Vagina (tissue), 2 donors: ENCODE measurements around the gene PCNA. TPM values are rescaled to one million over a fixed set of nuclear protein-coding genes. Genes with fewer than 3 reads are reported as not detected.

Experiments used
- DNase-seq, 2 donors: peaks; one replicate each; pipeline ENCODE4 v3.0.0-alpha.2; 2017; ENCODE audit errors: extremely low spot score in 2 of 2
- H3K27ac ChIP-seq: fragments of 200-600 bp; sonication (generic); one replicate; pipeline ENCODE4 v1.5.1; 2019
- H3K27me3 ChIP-seq: fragments of 200-600 bp; sonication (generic); one replicate; pipeline ENCODE4 v1.5.1; 2019
- H3K36me3 ChIP-seq, 2 donors: fragments of 200-600 bp; sonication (generic); one replicate each; pipeline ENCODE4 v1.5.1; 2017 to 2019
- H3K4me1 ChIP-seq: fragments of 200-600 bp; sonication (generic); one replicate; pipeline ENCODE4 v1.5.1; 2019
- H3K4me3 ChIP-seq, 2 donors: fragments of 200-600 bp; sonication (generic); 1 replicate in 1 of 2; 2 replicates in 1 of 2; pipeline ENCODE4 v1.5.1; 2016 to 2019
- H3K9me3 ChIP-seq: fragments of 200-600 bp; sonication (generic); one replicate; pipeline ENCODE4 v1.5.1; 2019
- POLR2A ChIP-seq, 2 donors: fragments of 450-650 bp; IDR thresholded peaks; one replicate each; pipeline ENCODE4 v1.6.1; 2017; ENCODE audit warnings: antibody characterized with exemption in 2 of 2, mild to moderate bottlenecking in 2 of 2, moderate library complexity in 2 of 2
- POLR2AphosphoS5 ChIP-seq, 2 donors: sonication (generic); formaldehyde crosslinking; IDR thresholded peaks; one replicate each; pipeline ENCODE4 v1.9.0; 2017; ENCODE audit warnings: antibody characterized with exemption in 2 of 2, mild to moderate bottlenecking in 2 of 2, low read depth in 1 of 2; ENCODE audit not compliant: insufficient read depth in 1 of 2
- intact Hi-C: fragments of 100-400 bp; cut with DNase I; formaldehyde crosslinking; loops from one replicate; pipeline ENCODE4 v1.15.1; 2023
- total RNA-seq: library from RNA; depleted of rRNA; stranded (reverse); fragments of >200 nt; gene quantifications from one replicate; pipeline ENCODE4 v1.2.3, GENCODE V29; 2016
- TF ChIP-seq, protein P1 (sequence below), 3 experiments: fragments of 450-650 bp in 2 of 3; fragments of 200-600 bp in 1 of 3; sonication (generic) in 1 of 3; IDR thresholded peaks; one replicate each; pipeline ENCODE4 v1.5.1; 2017 to 2019; ENCODE audit warnings: antibody characterized with exemption in 3 of 3, mild to moderate bottlenecking in 2 of 3, moderate library complexity in 2 of 3

PCNA gene
- total RNA-seq, 1 donor from 2014 or later: 42.2 TPM

DNA sequence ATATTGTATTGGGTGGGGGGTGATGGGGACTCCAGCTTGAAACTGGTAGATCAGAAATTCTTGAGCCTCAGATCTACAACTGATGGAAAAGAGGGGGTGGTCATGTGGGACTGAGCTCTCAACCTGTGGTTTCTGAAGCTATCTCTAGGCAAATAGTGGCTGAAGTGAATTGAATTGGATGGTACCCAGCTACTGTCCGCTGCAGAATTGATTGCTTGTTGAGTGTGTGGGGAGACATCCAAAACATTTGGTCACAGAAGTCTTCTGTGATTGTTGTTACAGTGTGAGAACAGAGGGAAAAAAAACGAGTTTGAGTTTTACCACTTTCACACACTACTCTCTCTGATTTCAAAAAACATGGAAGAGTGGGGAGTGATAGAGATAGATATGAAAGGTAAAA lies 21.9 kb upstream of the PCNA start:
- intact Hi-C loops: no loop called here
- TF ChIP-seq, protein P1, sequence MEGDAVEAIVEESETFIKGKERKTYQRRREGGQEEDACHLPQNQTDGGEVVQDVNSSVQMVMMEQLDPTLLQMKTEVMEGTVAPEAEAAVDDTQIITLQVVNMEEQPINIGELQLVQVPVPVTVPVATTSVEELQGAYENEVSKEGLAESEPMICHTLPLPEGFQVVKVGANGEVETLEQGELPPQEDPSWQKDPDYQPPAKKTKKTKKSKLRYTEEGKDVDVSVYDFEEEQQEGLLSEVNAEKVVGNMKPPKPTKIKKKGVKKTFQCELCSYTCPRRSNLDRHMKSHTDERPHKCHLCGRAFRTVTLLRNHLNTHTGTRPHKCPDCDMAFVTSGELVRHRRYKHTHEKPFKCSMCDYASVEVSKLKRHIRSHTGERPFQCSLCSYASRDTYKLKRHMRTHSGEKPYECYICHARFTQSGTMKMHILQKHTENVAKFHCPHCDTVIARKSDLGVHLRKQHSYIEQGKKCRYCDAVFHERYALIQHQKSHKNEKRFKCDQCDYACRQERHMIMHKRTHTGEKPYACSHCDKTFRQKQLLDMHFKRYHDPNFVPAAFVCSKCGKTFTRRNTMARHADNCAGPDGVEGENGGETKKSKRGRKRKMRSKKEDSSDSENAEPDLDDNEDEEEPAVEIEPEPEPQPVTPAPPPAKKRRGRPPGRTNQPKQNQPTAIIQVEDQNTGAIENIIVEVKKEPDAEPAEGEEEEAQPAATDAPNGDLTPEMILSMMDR (IDR thresholded peaks at IDR 0.05): no peak
- no peak for TF ChIP-seq POLR2AphosphoS5 (IDR thresholded peaks at IDR 0.05; ENCODE audit: insufficient read depth in 1 of 2, low read depth in 1 of 2)
- TF ChIP-seq POLR2A (IDR thresholded peaks at IDR 0.05): no peak
- Histone ChIP-seq H3K27ac (no peak overlapping the region), H3K9me3 (no peaks in the 10 kb centered on the region), H3K36me3 (no peaks in the 10 kb centered on the region), H3K4me1 (peaks cover 23% of the 10 kb centered on the region), H3K4me3 (no peak overlapping the region), H3K27me3 (no peaks in the 10 kb centered on the region)
- no peak for DNase-seq

DNA sequence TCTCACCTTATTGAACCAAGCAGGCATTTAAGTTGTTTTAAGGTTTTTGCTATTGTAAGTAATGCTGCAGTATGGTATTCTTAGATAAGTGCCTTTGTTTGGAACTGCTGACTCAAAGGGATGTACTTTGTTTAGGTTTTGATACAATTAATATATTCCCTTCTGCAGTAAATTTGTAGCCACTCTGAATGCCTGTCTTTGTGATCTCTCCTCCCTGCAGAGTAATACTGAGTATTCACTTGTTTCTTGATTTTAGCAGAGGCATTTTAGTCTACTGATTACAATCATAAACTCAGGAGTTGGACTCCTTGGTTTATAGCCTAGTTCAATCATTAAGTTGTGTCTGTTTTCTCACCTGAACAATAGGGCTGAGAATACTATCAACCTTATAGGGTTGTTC lies 20.4 kb upstream of the PCNA start:
- intact Hi-C loops: no loop called here
- TF ChIP-seq POLR2A (IDR thresholded peaks at IDR 0.05) (no peak), POLR2AphosphoS5 (IDR thresholded peaks at IDR 0.05; ENCODE audit: insufficient read depth in 1 of 2, low read depth in 1 of 2) (no peak)
- TF ChIP-seq, protein P1 (IDR thresholded peaks at IDR 0.05): no peak
- DNase-seq: no peak
- no peaks in the 10 kb centered on the region for H3K27me3 ChIP-seq
- H3K27ac ChIP-seq: no peak overlapping the region
- no peak overlapping the region for H3K4me3 ChIP-seq
- no peaks in the 10 kb centered on the region for H3K9me3 ChIP-seq
- H3K4me1 ChIP-seq: peaks cover 23% of the 10 kb centered on the region
- no peaks in the 10 kb centered on the region for H3K36me3 ChIP-seq

DNA sequence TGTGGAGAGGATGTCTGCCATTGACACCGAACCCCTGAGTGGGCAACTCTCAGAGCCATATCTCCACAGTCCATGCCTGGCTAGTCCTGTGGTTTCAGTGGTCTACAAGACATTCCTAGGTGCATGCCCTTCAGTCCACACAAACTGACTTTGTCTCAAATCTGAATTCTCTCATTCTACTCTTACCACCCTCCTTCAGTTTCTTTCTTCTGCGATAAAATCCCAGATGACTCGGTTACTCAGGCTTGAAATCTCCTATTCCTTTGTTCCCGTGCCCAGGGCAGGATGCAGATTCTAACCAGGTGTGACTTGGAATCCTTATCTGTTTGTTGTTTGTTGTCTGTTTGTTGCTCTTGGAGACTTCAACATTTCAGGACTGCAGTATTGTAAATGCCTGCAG lies 16.3 kb upstream of the PCNA start:
- intact Hi-C loops: no loop called here
- DNase-seq: peak in 1 of 2 donors; percentile 13
- no peak overlapping the region for H3K27ac ChIP-seq
- TF ChIP-seq, protein P1 (IDR thresholded peaks at IDR 0.05): no peak
- TF ChIP-seq POLR2A (IDR thresholded peaks at IDR 0.05) (no peak), POLR2AphosphoS5 (IDR thresholded peaks at IDR 0.05; ENCODE audit: insufficient read depth in 1 of 2, low read depth in 1 of 2) (no peak)
- peaks cover 58% of the 10 kb centered on the region for H3K4me1 ChIP-seq
- peaks cover 0 to 3% of the 10 kb centered on the region in 2 donors for H3K36me3 ChIP-seq
- no peak overlapping the region for H3K4me3 ChIP-seq
- no peaks in the 10 kb centered on the region for H3K27me3 ChIP-seq
- no peaks in the 10 kb centered on the region for H3K9me3 ChIP-seq

DNA sequence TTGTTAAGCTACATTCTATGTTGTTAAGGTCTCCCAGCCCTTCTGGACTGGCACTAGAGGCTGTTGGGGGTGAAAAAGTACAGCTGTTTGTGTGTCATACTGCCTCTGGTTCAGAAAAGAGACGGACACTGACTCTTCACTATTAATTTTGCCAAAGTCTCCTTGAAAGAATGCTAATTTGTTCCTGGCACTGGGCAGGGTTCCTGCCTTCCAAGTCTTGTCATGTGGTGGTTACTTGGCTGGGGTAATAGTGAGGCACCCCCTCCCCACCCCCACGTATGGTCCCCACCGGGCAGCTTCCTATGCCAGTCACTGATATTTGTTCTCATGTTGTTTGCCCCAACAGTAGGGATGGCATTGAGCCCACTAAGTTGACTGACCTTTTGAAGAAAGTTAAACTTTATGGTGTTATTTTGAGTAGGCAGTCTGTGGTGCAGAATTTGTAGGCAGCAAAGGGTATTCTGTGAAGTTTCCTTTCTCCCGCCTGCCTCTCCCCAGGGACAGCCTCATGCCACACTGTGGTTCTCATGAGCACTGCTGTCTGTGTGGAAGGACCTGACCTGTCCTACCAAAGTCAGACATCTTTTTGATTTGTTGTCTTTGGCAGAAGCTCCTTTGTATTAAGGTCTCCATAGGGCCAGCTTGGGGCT lies 15.7 kb upstream of the PCNA start:
- TF ChIP-seq, protein P1 (IDR thresholded peaks at IDR 0.05): no peak
- intact Hi-C loops: no loop called here
- Histone ChIP-seq H3K4me3 (no peak overlapping the region), H3K27me3 (no peaks in the 10 kb centered on the region), H3K4me1 (peaks cover 61% of the 10 kb centered on the region), H3K9me3 (no peaks in the 10 kb centered on the region), H3K27ac (no peak overlapping the region), H3K36me3 (peaks cover 0 to 3% of the 10 kb centered on the region in 2 donors)
- no peak for DNase-seq

DNA sequence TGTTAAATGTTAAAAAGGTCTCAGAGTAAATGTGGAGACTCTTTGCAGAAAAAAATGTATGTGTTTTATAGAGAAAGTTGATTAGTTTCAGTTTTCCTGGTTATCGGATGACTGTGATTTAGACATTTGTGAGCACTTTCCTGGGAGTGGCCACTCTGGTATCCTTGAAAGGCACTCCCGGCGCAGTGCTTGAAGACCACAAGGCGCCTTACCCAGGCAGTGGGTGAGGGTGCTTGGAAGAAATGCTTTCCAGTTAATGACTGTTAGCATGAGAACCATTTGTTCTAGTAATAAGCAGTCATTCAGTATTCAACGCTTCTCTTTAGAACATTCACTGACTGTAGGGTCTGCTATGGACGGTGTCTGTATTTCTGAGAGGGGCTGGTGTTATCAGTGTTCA lies 14.2 kb upstream of the PCNA start:
- DNase-seq: no peak
- Histone ChIP-seq H3K4me3 (no peak overlapping the region), H3K27me3 (no peaks in the 10 kb centered on the region), H3K4me1 (peaks cover 66% of the 10 kb centered on the region), H3K9me3 (no peaks in the 10 kb centered on the region), H3K27ac (no peak overlapping the region), H3K36me3 (peaks cover 0 to 3% of the 10 kb centered on the region in 2 donors)
- TF ChIP-seq POLR2A (IDR thresholded peaks at IDR 0.05) (no peak), POLR2AphosphoS5 (IDR thresholded peaks at IDR 0.05; ENCODE audit: insufficient read depth in 1 of 2, low read depth in 1 of 2) (no peak)
- TF ChIP-seq, protein P1 (IDR thresholded peaks at IDR 0.05): no peak
- intact Hi-C loops: no loop called here
